PC-3 (cell line): ENCODE results near the gene L3MBTL2. TPM values are rescaled to one million over a fixed set of nuclear protein-coding genes. Genes with fewer than 3 reads are reported as not detected.

Experiments used
- ATAC-seq: fragments of 200-7000 bp; cut with Tn5 transposase; 2 replicates; pipeline ENCODE4 v1.9.1; 2020; ENCODE audit warnings: mild to moderate bottlenecking, moderate library complexity
- BruUV-seq: library from RNA; stranded (reverse); fragments of 400-500 nt; replicated peaks from 2 replicates; lab custom pipeline; 2021; lab: Mats Ljungman, UMichigan
- CTCF ChIA-PET: fragments of 300-600 bp; sonication (Branson Sonifier 250); formaldehyde crosslinking; loops from one replicate; lab custom pipeline; 2022; ENCODE audit warnings: antibody characterized with exemption; lab: Charles Lee
- POLR2A ChIA-PET: fragments of 300-600 bp; sonication (Branson Sonifier 250); formaldehyde crosslinking; loops from one replicate; lab custom pipeline; 2022; ENCODE audit warnings: antibody characterized with exemption; ENCODE audit not compliant: unreplicated experiment; lab: Charles Lee
- DNase-seq: peaks from one replicate; pipeline ENCODE4 v3.0.0-alpha.2; 2015
- H2AFZ ChIP-seq: fragments of 300-600 bp; sonication (generic); 2 replicates; pipeline ENCODE4 v1.6.0; 2016; ENCODE audit warnings: antibody characterized with exemption, low read length
- H3F3A ChIP-seq: fragments of 300-600 bp; sonication (generic); one replicate; pipeline ENCODE4 v1.6.0; 2017; ENCODE audit warnings: antibody characterized with exemption, low read length, control low read depth, mild to moderate bottlenecking; ENCODE audit not compliant: unreplicated experiment
- H3K27ac ChIP-seq: fragments of 300-600 bp; sonication (generic); 2 replicates; pipeline ENCODE4 v1.5.1; 2016; ENCODE audit warnings: mild to moderate bottlenecking, low read length
- H3K27me3 ChIP-seq: fragments of 300-600 bp; sonication (generic); 2 replicates; pipeline ENCODE4 v1.6.1; 2016; ENCODE audit warnings: low read length, mixed read lengths
- H3K36me3 ChIP-seq: fragments of 300-600 bp; sonication (generic); 2 replicates; pipeline ENCODE4 v1.6.1; 2016; ENCODE audit warnings: low read depth, mixed run types, low read length, mixed read lengths
- H3K4me1 ChIP-seq: fragments of 300-600 bp; sonication (generic); 2 replicates; pipeline ENCODE4 v1.5.1; 2016; ENCODE audit warnings: low read length; ENCODE audit not compliant: insufficient read depth
- H3K4me2 ChIP-seq: fragments of 300-600 bp; sonication (generic); 2 replicates; pipeline ENCODE4 v1.6.0; 2016; ENCODE audit warnings: low read length
- H3K4me3 ChIP-seq: fragments of 300-600 bp; sonication (generic); 2 replicates; pipeline ENCODE4 v1.5.1; 2016; ENCODE audit warnings: mild to moderate bottlenecking, low read length, mixed read lengths
- H3K79me2 ChIP-seq: fragments of 300-600 bp; sonication (generic); 2 replicates; pipeline ENCODE4 v1.6.1; 2017; ENCODE audit warnings: low read length, mixed read lengths
- H3K9ac ChIP-seq: fragments of 300-600 bp; sonication (generic); 2 replicates; pipeline ENCODE4 v1.6.0; 2016; ENCODE audit warnings: mild to moderate bottlenecking, low read length
- H3K9me2 ChIP-seq: fragments of 300-600 bp; sonication (generic); replicated peaks from 2 replicates; pipeline ENCODE4 v1.6.1; 2016; ENCODE audit warnings: mixed run types, low read length, mixed read lengths
- H3K9me3 ChIP-seq: fragments of 300-600 bp; sonication (generic); 2 replicates; pipeline ENCODE4 v1.6.1; 2016; ENCODE audit warnings: low read length, mixed read lengths
- H4K20me1 ChIP-seq: fragments of 300-600 bp; sonication (generic); 2 replicates; pipeline ENCODE4 v1.6.1; 2016; ENCODE audit warnings: low read length, mixed read lengths
- CTCF ChIP-seq: fragments of 300-600 bp; sonication (generic); conservative IDR thresholded peaks from 2 replicates; pipeline ENCODE4 v1.5.1; 2017; ENCODE audit warnings: antibody characterized with exemption, low read depth, mild to moderate bottlenecking, low read length
- EZH2 ChIP-seq: fragments of 300-600 bp; sonication (generic); IDR thresholded peaks from one replicate; pipeline ENCODE4 v1.6.1; 2017; ENCODE audit warnings: antibody characterized with exemption, mild to moderate bottlenecking, low read length; ENCODE audit not compliant: unreplicated experiment
- EZH2phosphoT487 ChIP-seq: fragments of 300-600 bp; sonication (generic); IDR thresholded peaks from 2 replicates; pipeline ENCODE4 v1.6.1; 2018; ENCODE audit warnings: mild to moderate bottlenecking, antibody characterized with exemption, low read length, borderline replicate concordance
- intact Hi-C: fragments of 100-400 bp; cut with micrococcal nuclease; formaldehyde crosslinking; loops from 2 replicates; pipeline ENCODE4 v1.9.0; 2023
- total RNA-seq: library from RNA; depleted of rRNA; stranded (reverse); fragments of >200 nt; gene quantifications from 2 replicates; pipeline ENCODE4 v1.2.3, GENCODE V29; 2014

L3MBTL2 gene
- total RNA-seq, 1 experiment from 2014 or later, result 22.7 TPM

DNA sequence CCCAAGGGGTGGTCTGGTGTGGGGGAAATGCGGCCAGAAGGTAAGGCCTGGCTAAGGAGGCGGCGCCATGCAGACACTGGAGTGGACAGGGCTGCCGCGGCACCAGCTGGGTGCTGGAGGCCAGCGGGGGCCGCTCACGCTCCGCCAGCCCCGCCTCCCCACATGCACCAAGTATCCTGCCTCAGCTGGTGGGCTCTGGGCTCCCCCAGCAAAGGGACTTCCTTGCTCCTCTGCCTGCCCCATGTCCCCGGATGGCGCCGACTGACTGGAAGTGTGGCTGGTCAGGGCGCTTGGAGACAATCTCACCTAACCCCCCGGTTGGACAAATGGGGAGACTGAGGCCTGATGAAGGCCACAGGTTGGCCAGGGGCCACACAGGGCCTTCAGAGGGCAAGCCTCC, 43.2 kb downstream of the L3MBTL2 start:
- intact Hi-C loops, result no loop called here
- ATAC-seq (no peak), DNase-seq (no peak)
- no peak overlapping the region for H3K9ac ChIP-seq
- H3K36me3 ChIP-seq, result peaks cover 22% of the 10 kb centered on the region; the same call in 1 of the 2 replicates
- ChIA-PET POLR2A (no interaction called here), CTCF (no interaction called here)
- H3K9me3 ChIP-seq, result no peaks in the 10 kb centered on the region
- no peaks in the 10 kb centered on the region for H3K27me3 ChIP-seq
- no peak overlapping the region for H3K27ac ChIP-seq
- H3K4me2 ChIP-seq, result no peak overlapping the region
- H3K4me3 ChIP-seq, result no peak overlapping the region
- H2AFZ ChIP-seq, result no peak overlapping the region
- H3K79me2 ChIP-seq, result no peaks in the 10 kb centered on the region
- H3K4me1 ChIP-seq, result no peaks in the 10 kb centered on the region
- TF ChIP-seq EZH2 (no peak), EZH2phosphoT487 (no peak), CTCF (no peak)
- H3F3A ChIP-seq, result no peaks in the 10 kb centered on the region
- no TSS peak for BruUV-seq
- no peaks in the 10 kb centered on the region for H3K9me2 ChIP-seq
- no peaks in the 10 kb centered on the region for H4K20me1 ChIP-seq

GRCh38 chr22:41248758-41249157, 43.6 kb downstream of the L3MBTL2 start:
- ATAC-seq (no peak), DNase-seq (no peak)
- no peaks in the 10 kb centered on the region for H3K79me2 ChIP-seq
- POLR2A ChIA-PET, result no interaction called here
- H3K27ac ChIP-seq, result no peak overlapping the region
- H3K4me1 ChIP-seq, result no peaks in the 10 kb centered on the region
- no peaks in the 10 kb centered on the region for H3F3A ChIP-seq
- H4K20me1 ChIP-seq, result no peaks in the 10 kb centered on the region
- BruUV-seq, result no TSS peak
- TF ChIP-seq EZH2phosphoT487 (no peak), CTCF (no peak), EZH2 (no peak)
- intact Hi-C loops, result no loop called here
- no peak overlapping the region for H3K9ac ChIP-seq
- CTCF ChIA-PET, result no interaction called here
- H2AFZ ChIP-seq, result no peak overlapping the region
- no peaks in the 10 kb centered on the region for H3K27me3 ChIP-seq
- H3K4me2 ChIP-seq, result no peak overlapping the region
- no peaks in the 10 kb centered on the region for H3K9me3 ChIP-seq
- H3K36me3 ChIP-seq, result peaks cover 24% of the 10 kb centered on the region; the same call in 1 of the 2 replicates
- H3K9me2 ChIP-seq, result no peaks in the 10 kb centered on the region
- H3K4me3 ChIP-seq, result no peak overlapping the region

- no peaks in the 10 kb centered on the region for H3K27me3 ChIP-seq
- no peaks in the 10 kb centered on the region for H3F3A ChIP-seq
- no peaks in the 10 kb centered on the region for H4K20me1 ChIP-seq
- no peak overlapping the region for H3K4me3 ChIP-seq
- BruUV-seq, result no TSS peak
- H3K4me2 ChIP-seq, result no peak overlapping the region
- H3K9me3 ChIP-seq, result no peaks in the 10 kb centered on the region
- intact Hi-C loops, result no loop called here
- no peak overlapping the region for H3K27ac ChIP-seq
- no peak for TF ChIP-seq CTCF
- ATAC-seq (no peak), DNase-seq (no peak)
- CTCF ChIA-PET, result no interaction called here
- H3K9me2 ChIP-seq, result no peaks in the 10 kb centered on the region
- no peaks in the 10 kb centered on the region for H3K79me2 ChIP-seq
- H3K9ac ChIP-seq, result no peak overlapping the region
- H2AFZ ChIP-seq, result no peak overlapping the region
- H3K36me3 ChIP-seq, result peaks cover 28% of the 10 kb centered on the region; the same call in 1 of the 2 replicates
- POLR2A ChIA-PET, result no interaction called here
- no peaks in the 10 kb centered on the region for H3K4me1 ChIP-seq
Measured at GRCh38 chr22:41249442-41249841, 44.3 kb downstream of the L3MBTL2 start.
